GM12864 (cell line): Measurements from ENCODE around the gene APOB.

ENCODE experiments used
- DNase-seq: peaks from one replicate; pipeline ENCODE4 v3.0.0-alpha.2; 2011; ENCODE audit warnings: low read depth
- H3K4me3 ChIP-seq: 2 replicates; pipeline ENCODE4 v1.5.1; 2011; ENCODE audit warnings: mild to moderate bottlenecking, low read depth, low read length, control low read depth
- TF ChIP-seq, protein P1 (sequence below): IDR thresholded peaks from 2 replicates; pipeline ENCODE4 v1.5.1; 2011; ENCODE audit warnings: low read depth, mild to moderate bottlenecking, moderate library complexity, low read length, control low read depth, inconsistent platforms; ENCODE audit errors: missing control alignments

Gene APOB

DNA sequence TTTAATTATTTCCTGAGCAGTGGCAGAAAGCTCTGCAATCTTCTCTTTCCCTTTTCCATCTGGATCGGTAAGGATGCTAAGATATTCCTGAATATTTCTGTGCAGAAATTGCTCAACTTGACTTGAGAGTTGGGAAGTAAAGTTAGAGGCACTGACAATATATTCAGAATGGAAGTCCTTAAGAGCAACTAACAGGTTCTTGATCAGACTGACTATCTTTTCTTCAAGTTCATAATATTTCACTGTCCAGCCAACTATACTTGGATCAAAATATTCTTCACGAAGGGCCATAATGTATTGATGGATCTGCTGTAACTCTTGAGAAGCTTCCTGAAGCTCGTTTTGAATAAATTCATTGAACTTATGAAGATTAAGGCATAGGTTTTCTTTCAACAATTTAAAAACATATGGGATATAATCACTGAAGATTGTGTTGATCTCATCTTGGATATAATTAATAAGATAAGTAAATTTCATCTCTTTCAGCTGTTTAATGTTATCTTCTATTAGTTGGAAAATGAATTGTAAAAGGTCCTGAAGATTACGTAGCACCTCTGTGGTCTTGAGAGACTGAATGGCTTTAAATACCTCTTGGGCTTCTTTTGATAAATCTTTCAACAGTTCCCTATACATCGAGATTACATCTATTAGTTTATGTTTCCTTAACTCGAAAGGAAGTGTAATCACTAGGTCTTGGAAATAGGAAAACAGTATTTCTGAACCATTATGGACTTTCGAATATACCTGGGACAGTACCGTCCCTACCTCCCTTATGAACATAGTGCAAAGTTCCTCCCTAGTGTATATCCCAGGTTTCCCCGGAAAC lies 41.7 kb downstream of the APOB start:
- TF ChIP-seq, protein P1, sequence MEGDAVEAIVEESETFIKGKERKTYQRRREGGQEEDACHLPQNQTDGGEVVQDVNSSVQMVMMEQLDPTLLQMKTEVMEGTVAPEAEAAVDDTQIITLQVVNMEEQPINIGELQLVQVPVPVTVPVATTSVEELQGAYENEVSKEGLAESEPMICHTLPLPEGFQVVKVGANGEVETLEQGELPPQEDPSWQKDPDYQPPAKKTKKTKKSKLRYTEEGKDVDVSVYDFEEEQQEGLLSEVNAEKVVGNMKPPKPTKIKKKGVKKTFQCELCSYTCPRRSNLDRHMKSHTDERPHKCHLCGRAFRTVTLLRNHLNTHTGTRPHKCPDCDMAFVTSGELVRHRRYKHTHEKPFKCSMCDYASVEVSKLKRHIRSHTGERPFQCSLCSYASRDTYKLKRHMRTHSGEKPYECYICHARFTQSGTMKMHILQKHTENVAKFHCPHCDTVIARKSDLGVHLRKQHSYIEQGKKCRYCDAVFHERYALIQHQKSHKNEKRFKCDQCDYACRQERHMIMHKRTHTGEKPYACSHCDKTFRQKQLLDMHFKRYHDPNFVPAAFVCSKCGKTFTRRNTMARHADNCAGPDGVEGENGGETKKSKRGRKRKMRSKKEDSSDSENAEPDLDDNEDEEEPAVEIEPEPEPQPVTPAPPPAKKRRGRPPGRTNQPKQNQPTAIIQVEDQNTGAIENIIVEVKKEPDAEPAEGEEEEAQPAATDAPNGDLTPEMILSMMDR: no peak
- H3K4me3 ChIP-seq: no peak overlapping the region
- no peak for DNase-seq

DNA sequence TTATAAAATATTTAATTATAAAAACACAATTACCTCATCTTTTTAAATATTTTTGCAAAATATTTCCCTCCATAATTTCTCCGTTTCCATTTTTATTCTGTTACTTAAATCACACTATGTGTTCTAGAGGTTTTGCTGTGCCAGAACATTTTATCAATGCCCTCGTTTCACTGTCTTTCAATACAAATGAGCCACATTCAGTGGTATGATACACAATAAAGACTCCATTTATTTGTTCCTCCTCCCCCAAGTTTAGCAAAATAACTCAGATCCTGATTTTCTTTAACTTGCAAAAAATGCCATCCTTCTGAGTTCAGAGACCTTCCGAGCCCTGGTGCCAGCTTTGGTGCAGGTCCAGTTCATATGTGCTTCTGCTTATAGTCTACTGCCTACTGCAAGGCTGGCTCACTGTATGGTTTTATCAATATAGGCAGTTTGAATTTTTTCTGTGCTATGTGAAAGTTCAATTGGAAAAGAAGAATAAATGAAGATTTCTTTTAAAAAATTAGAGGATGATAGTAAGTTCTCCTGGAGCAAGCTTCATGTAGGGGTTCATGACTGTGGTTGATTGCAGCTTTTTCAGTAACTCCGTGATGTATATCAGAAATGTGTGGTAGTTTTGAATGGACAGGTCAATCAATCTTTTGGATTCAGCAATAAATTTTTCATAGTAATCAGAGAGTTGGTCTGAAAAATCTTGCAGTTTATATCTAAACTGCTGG lies 42.5 kb downstream of the APOB start:
- no peak overlapping the region for H3K4me3 ChIP-seq
- TF ChIP-seq, protein P1: no peak
- no peak for DNase-seq

DNA sequence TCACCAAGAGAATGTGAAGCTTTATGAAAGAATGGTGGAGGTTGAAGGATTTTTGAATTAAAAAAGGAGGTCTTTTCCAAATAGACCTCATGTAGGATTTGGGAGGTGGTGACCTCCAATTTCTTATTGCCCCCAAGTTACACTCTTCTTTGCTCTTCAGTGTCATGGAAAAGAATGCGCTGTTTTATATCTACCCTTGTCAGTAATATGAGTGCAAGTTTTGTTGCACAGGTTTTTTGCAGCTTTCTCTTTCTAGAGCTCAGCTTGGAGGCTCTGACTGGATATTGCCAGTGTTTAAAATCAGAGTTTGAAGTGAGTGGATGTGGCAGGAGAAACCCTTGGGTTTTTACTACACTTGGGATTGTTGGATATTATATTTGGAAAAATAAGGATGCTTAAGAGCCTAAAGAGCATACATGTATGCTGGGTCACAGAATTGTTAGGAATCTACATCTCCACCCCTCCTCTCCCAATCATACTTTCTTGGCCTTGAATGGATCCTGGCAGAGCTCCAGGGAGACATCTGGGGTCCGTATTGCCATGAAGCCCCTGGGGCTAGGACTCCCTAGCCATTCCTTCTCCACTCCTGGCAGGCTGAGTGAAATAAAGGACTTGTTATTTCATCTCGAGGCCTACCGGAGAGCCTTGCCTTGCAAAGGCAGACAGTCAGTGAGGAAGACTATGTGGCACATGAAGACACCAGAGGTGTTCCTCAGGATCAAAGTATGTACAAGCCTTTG lies 43.8 kb downstream of the APOB start:
- no peak overlapping the region for H3K4me3 ChIP-seq
- no peak for DNase-seq
- TF ChIP-seq, protein P1: no peak

DNA sequence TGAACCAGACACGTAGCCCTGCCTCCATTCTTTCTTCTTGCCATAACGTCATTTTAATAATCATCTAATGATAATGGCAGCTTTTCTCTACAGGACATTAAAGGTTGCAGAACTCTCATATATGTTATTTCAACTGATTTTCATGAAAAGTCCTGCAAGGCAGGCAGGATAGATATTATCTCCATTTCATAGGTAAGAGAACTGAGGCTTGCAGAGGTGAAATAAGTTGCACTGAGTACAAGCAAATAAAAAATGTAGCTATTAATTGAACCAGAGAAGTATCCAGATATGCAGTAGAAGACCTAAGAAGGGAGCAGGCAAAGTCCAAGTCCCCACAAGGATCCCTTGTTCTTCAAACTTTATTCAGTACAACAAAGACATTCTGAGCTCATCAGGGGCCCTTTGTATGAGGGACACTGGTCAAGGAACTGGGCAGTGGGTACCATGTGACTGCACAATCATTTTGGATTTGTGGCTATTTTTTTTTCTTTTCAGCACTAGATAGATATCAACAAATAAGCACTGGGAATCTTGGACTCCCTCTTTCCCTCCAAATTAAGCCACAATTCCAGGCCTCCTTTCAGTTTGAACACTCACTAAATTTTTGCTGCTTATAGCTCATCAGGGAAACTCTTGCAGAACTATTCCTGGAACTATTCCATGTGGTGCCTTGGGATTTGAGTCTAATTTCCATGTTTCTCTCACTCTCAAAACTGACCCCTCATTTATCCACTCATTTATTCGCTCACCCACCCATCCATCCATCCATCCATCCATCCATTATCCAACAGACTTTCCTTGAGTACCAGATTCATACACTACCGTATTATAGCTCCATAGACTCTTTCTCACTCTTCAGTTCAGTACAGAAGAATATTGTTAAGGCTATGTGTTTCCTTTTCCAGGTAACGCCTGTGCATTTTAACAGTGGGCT lies 44.6 kb downstream of the APOB start:
- DNase-seq: no peak
- TF ChIP-seq, protein P1: no peak
- H3K4me3 ChIP-seq: no peak overlapping the region

DNA sequence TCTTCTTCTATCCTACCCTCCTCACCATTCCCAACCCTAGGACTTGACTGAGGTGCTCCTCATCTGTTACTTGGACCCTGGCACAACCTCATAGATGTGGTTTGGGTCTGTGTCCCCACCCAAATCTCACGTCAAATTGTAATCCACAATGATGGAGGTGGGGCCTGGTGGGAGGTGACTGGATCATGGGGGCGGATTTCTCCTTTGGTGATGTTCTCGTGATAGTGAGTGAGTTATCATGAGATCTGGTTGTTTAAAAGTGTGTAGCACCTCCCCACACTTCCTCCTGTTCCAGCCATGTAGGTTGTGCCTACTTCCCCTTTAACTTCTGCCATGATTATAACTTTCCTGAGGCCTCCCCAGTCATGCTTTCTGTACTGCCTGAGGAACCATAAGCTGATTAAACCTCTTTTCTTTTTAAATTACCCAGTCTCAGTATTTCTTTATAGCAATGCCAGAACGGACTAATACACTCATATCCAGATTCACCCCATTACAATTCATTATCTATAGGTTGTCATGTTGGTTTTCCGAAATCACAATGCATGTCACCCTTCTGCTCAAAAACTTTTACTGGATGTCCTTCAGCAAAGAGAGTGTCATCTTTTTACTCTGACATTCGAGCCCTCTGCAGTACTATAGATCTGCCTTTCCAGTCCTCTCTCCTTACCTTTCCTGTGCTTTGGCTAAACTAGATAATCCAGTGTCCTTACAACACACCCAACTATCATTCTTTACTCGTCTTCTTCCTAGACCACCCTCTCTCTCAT lies 45.7 kb downstream of the APOB start:
- no peak overlapping the region for H3K4me3 ChIP-seq
- no peak for DNase-seq
- TF ChIP-seq, protein P1: no peak
